WTC11 (cell line): Measurements from ENCODE around the gene MMS22L. TPM values are rescaled to one million over a fixed set of nuclear protein-coding genes. Genes with fewer than 3 reads are reported as not detected.

Source experiments
- ATAC-seq: fragments of 200-7000 bp; cut with Tn5 transposase; 2 replicates; pipeline ENCODE4 v1.10.0; 2021; ENCODE audit warnings: mild to moderate bottlenecking, moderate library complexity
- CTCF ChIA-PET: fragments of 300-600 bp; sonication (Branson Sonifier 250); formaldehyde crosslinking; loops from one replicate; lab custom pipeline; 2021; ENCODE audit warnings: antibody characterized with exemption; lab: Charles Lee
- POLR2A ChIA-PET: fragments of 350-600 bp; sonication (Branson Sonifier 250); formaldehyde crosslinking; loops from one replicate; lab custom pipeline; 2021; ENCODE audit warnings: antibody characterized with exemption; lab: Charles Lee
- DNase-seq: peaks from one replicate; pipeline ENCODE4 v3.0.0; 2021; ENCODE audit warnings: low spot score
- H3K27ac Mint-ChIP-seq: 2 replicates; pipeline ENCODE4 v1.8.0; 2021; ENCODE audit warnings: mixed read lengths
- H3K27me3 Mint-ChIP-seq: 2 replicates; pipeline ENCODE4 v1.8.0; 2021; ENCODE audit warnings: low read depth, mild to moderate bottlenecking, moderate library complexity, mixed read lengths
- H3K36me3 Mint-ChIP-seq: 2 replicates; pipeline ENCODE4 v1.8.0; 2021; ENCODE audit warnings: mixed read lengths
- H3K4me1 Mint-ChIP-seq: 2 replicates; pipeline ENCODE4 v1.8.0; 2022; ENCODE audit warnings: mixed read lengths
- H3K4me3 Mint-ChIP-seq: 2 replicates; pipeline ENCODE4 v1.8.0; 2021; ENCODE audit warnings: mild to moderate bottlenecking, moderate library complexity, mixed read lengths
- H3K9me3 Mint-ChIP-seq: 2 replicates; pipeline ENCODE4 v1.8.0; 2021; ENCODE audit warnings: mixed read lengths
- ATF6 ChIP-seq: sonication (generic); formaldehyde crosslinking; IDR thresholded peaks from 2 replicates; pipeline ENCODE4 v1.8.1; 2023; ENCODE audit warnings: mild to moderate bottlenecking, missing genetic modification reagents
- CBFB ChIP-seq: sonication (generic); formaldehyde crosslinking; IDR thresholded peaks from 2 replicates; pipeline ENCODE4 v1.8.1; 2022; ENCODE audit warnings: mild to moderate bottlenecking, low read depth, missing genetic modification reagents
- ETV6 ChIP-seq: sonication (generic); formaldehyde crosslinking; IDR thresholded peaks from 2 replicates; pipeline ENCODE4 v1.8.1; 2022; ENCODE audit warnings: mild to moderate bottlenecking, missing genetic modification reagents
- FOXJ3 ChIP-seq: sonication (generic); formaldehyde crosslinking; IDR thresholded peaks from 2 replicates; pipeline ENCODE4 v1.9.0; 2021; ENCODE audit warnings: missing genetic modification reagents, mild to moderate bottlenecking, borderline replicate concordance
- FOXP4 ChIP-seq: sonication (generic); formaldehyde crosslinking; IDR thresholded peaks from 2 replicates; pipeline ENCODE4 v1.8.0; 2022; ENCODE audit warnings: mild to moderate bottlenecking, missing genetic modification reagents
- GRHL2 ChIP-seq: fragments of 250-450 bp; sonication (Bioruptor Pico); IDR thresholded peaks from 2 replicates; pipeline ENCODE4 v1.8.0; 2022; ENCODE audit warnings: mild to moderate bottlenecking, moderate library complexity; ENCODE audit not compliant: insufficient replicate concordance, severe bottlenecking
- GTF2I ChIP-seq: fragments of 250-450 bp; sonication (Bioruptor Pico); conservative IDR thresholded peaks from 2 replicates; pipeline ENCODE4 v1.4.0; 2021; ENCODE audit warnings: mild to moderate bottlenecking
- IRF2 ChIP-seq: sonication (generic); formaldehyde crosslinking; IDR thresholded peaks from 2 replicates; pipeline ENCODE4 v1.8.0; 2022; ENCODE audit warnings: low read depth, missing genetic modification reagents, borderline replicate concordance
- JUN ChIP-seq: sonication (generic); formaldehyde crosslinking; IDR thresholded peaks from 2 replicates; pipeline ENCODE4 v1.8.0; 2023; ENCODE audit warnings: mild to moderate bottlenecking, missing genetic modification reagents
- NFE2L1 ChIP-seq: sonication (generic); formaldehyde crosslinking; IDR thresholded peaks from 2 replicates; pipeline ENCODE4 v1.8.1; 2023; ENCODE audit warnings: missing genetic modification reagents
- NR2C2 ChIP-seq: sonication (generic); formaldehyde crosslinking; IDR thresholded peaks from 2 replicates; pipeline ENCODE4 v1.8.0; 2022; ENCODE audit warnings: mild to moderate bottlenecking, missing genetic modification reagents
- PRRX2 ChIP-seq: fragments of 250-450 bp; sonication (Bioruptor Pico); IDR thresholded peaks from 2 replicates; pipeline ENCODE4 v1.8.0; 2021; ENCODE audit warnings: mild to moderate bottlenecking
- RELA ChIP-seq: sonication (generic); formaldehyde crosslinking; IDR thresholded peaks from 2 replicates; pipeline ENCODE4 v1.8.1; 2022; ENCODE audit warnings: missing genetic modification reagents, mild to moderate bottlenecking, borderline replicate concordance
- STAT6 ChIP-seq: sonication (generic); formaldehyde crosslinking; conservative IDR thresholded peaks from 2 replicates; pipeline ENCODE4 v1.8.1; 2023; ENCODE audit warnings: mild to moderate bottlenecking, low read depth, missing genetic modification reagents, moderate library complexity
- TCF7 ChIP-seq: sonication (generic); formaldehyde crosslinking; IDR thresholded peaks from 2 replicates; pipeline ENCODE4 v1.8.0; 2022; ENCODE audit warnings: mild to moderate bottlenecking, low read depth, missing genetic modification reagents, moderate library complexity
- TEAD4 ChIP-seq: sonication (generic); formaldehyde crosslinking; IDR thresholded peaks from 2 replicates; pipeline ENCODE4 v1.8.0; 2022; ENCODE audit warnings: mild to moderate bottlenecking, missing genetic modification reagents
- TP53 ChIP-seq: sonication (generic); formaldehyde crosslinking; IDR thresholded peaks from 2 replicates; pipeline ENCODE4 v1.8.1; 2023; ENCODE audit warnings: mild to moderate bottlenecking, missing genetic modification reagents
- ZNF219 ChIP-seq: sonication (generic); formaldehyde crosslinking; IDR thresholded peaks from 2 replicates; pipeline ENCODE4 v1.8.0; 2023; ENCODE audit warnings: missing genetic modification reagents, mild to moderate bottlenecking, borderline replicate concordance
- ZNF396 ChIP-seq: fragments of 250-450 bp; sonication (Bioruptor Pico); IDR thresholded peaks from 2 replicates; pipeline ENCODE4 v1.8.0; 2021; ENCODE audit warnings: mild to moderate bottlenecking, moderate library complexity, borderline replicate concordance
- ZNF423 ChIP-seq: fragments of 250-450 bp; sonication (Bioruptor Pico); IDR thresholded peaks from 2 replicates; pipeline ENCODE4 v2.1.2; 2022; ENCODE audit warnings: mild to moderate bottlenecking, moderate library complexity
- total RNA-seq: library from RNA; stranded (reverse); gene quantifications from 3 replicates; pipeline ENCODE4 v1.2.3, GENCODE V29; 2021
- TF ChIP-seq, protein P1 (sequence below): sonication (generic); formaldehyde crosslinking; IDR thresholded peaks from 2 replicates; pipeline ENCODE4 v1.8.1; 2023; ENCODE audit warnings: mild to moderate bottlenecking, missing genetic modification reagents, moderate library complexity
- TF ChIP-seq, protein P2 (sequence below): sonication (generic); formaldehyde crosslinking; IDR thresholded peaks from 2 replicates; pipeline ENCODE4 v1.8.0; 2023; ENCODE audit warnings: missing genetic modification reagents, mild to moderate bottlenecking, borderline replicate concordance
- TF ChIP-seq, protein P3 (sequence below): sonication (generic); formaldehyde crosslinking; IDR thresholded peaks from 2 replicates; pipeline ENCODE4 v1.8.0; 2023; ENCODE audit warnings: missing genetic modification reagents

MMS22L gene
- total RNA-seq, 1 experiment from 2014 or later: 39.7 TPM

- H3K4me1 Mint-ChIP-seq: peaks cover 4% of the 10 kb centered on the region
- H3K36me3 Mint-ChIP-seq: 0 out of 2 replicates have a peak, but pooled peaks cover 2% of the 10 kb centered on the region
- CTCF ChIA-PET: no interaction called here
- no peak overlapping the region for H3K27ac Mint-ChIP-seq
- no peaks in the 10 kb centered on the region for H3K27me3 Mint-ChIP-seq
- no peak for DNase-seq
- ATAC-seq: no peak
- POLR2A ChIA-PET: no interaction called here
- H3K4me3 Mint-ChIP-seq: no peak overlapping the region
- TF ChIP-seq NFE2L1 (CRISPR knock-in tag) (no peak), RELA (no peak), IRF2 (CRISPR knock-in tag) (no peak), ATF6 (CRISPR knock-in tag) (no peak), GTF2I (CRISPR knock-in tag) (no peak), NR2C2 (CRISPR knock-in tag) (no peak), FOXJ3 (no peak), TP53 (CRISPR knock-in tag) (no peak), ZNF396 (CRISPR knock-in tag) (no peak)
- TF ChIP-seq, protein P1, sequence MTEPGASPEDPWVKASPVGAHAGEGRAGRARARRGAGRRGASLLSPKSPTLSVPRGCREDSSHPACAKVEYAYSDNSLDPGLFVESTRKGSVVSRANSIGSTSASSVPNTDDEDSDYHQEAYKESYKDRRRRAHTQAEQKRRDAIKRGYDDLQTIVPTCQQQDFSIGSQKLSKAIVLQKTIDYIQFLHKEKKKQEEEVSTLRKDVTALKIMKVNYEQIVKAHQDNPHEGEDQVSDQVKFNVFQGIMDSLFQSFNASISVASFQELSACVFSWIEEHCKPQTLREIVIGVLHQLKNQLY (CRISPR knock-in tag): no peak
- peaks cover 10% of the 10 kb centered on the region for H3K9me3 Mint-ChIP-seq
Observed at GRCh38 chr6:97114645-97115044, 168.4 kb downstream of the MMS22L start.

GRCh38 chr6:97113170-97113569 is 169.8 kb downstream of the MMS22L start:
- CTCF ChIA-PET: no interaction called here
- Mint-ChIP-seq H3K4me1 (peaks cover 4% of the 10 kb centered on the region), H3K27me3 (no peaks in the 10 kb centered on the region), H3K27ac (no peak overlapping the region), H3K9me3 (peaks cover 10% of the 10 kb centered on the region), H3K4me3 (no peak overlapping the region), H3K36me3 (0 out of 2 replicates have a peak, but pooled peaks cover 2% of the 10 kb centered on the region)
- DNase-seq (no peak), ATAC-seq (no peak)
- POLR2A ChIA-PET: no interaction called here
- TF ChIP-seq IRF2 (CRISPR knock-in tag) (no peak), PRRX2 (CRISPR knock-in tag) (no peak), CBFB (CRISPR knock-in tag) (no peak), GRHL2 (no peak), FOXP4 (CRISPR knock-in tag) (no peak), JUN (CRISPR knock-in tag) (no peak), STAT6 (CRISPR knock-in tag) (no peak), ZNF423 (no peak), TEAD4 (no peak), ZNF219 (CRISPR knock-in tag) (no peak), ETV6 (CRISPR knock-in tag) (no peak), TCF7 (CRISPR knock-in tag) (no peak)
- TF ChIP-seq, protein P2, sequence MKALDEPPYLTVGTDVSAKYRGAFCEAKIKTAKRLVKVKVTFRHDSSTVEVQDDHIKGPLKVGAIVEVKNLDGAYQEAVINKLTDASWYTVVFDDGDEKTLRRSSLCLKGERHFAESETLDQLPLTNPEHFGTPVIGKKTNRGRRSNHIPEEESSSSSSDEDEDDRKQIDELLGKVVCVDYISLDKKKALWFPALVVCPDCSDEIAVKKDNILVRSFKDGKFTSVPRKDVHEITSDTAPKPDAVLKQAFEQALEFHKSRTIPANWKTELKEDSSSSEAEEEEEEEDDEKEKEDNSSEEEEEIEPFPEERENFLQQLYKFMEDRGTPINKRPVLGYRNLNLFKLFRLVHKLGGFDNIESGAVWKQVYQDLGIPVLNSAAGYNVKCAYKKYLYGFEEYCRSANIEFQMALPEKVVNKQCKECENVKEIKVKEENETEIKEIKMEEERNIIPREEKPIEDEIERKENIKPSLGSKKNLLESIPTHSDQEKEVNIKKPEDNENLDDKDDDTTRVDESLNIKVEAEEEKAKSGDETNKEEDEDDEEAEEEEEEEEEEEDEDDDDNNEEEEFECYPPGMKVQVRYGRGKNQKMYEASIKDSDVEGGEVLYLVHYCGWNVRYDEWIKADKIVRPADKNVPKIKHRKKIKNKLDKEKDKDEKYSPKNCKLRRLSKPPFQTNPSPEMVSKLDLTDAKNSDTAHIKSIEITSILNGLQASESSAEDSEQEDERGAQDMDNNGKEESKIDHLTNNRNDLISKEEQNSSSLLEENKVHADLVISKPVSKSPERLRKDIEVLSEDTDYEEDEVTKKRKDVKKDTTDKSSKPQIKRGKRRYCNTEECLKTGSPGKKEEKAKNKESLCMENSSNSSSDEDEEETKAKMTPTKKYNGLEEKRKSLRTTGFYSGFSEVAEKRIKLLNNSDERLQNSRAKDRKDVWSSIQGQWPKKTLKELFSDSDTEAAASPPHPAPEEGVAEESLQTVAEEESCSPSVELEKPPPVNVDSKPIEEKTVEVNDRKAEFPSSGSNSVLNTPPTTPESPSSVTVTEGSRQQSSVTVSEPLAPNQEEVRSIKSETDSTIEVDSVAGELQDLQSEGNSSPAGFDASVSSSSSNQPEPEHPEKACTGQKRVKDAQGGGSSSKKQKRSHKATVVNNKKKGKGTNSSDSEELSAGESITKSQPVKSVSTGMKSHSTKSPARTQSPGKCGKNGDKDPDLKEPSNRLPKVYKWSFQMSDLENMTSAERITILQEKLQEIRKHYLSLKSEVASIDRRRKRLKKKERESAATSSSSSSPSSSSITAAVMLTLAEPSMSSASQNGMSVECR (CRISPR knock-in tag): no peak
- TF ChIP-seq, protein P3, sequence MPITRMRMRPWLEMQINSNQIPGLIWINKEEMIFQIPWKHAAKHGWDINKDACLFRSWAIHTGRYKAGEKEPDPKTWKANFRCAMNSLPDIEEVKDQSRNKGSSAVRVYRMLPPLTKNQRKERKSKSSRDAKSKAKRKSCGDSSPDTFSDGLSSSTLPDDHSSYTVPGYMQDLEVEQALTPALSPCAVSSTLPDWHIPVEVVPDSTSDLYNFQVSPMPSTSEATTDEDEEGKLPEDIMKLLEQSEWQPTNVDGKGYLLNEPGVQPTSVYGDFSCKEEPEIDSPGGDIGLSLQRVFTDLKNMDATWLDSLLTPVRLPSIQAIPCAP (CRISPR knock-in tag): no peak
